NB4 (cell line): ENCODE data around the gene DMRTA1.
"Not testable (repeated sequence)": the region's sequence is repeated elsewhere in the genome, so short reads cannot be mapped to it uniquely, and the experiment has no call there.

Experiments
- DNase-seq: peaks from one replicate; pipeline ENCODE4 v3.0.0; 2010; ENCODE audit warnings: low read depth
- H3K4me3 ChIP-seq: one replicate; pipeline ENCODE4 v1.5.1; 2011; ENCODE audit warnings: mild to moderate bottlenecking, low read depth, low read length, moderate library complexity
- MYC ChIP-seq: IDR thresholded peaks from 2 replicates; pipeline ENCODE4 v1.6.1; 2011; ENCODE audit warnings: low read depth, low read length
- POLR2A ChIP-seq: IDR thresholded peaks from 2 replicates; pipeline ENCODE4 v1.6.1; 2011; ENCODE audit warnings: mild to moderate bottlenecking; ENCODE audit not compliant: insufficient read length; ENCODE audit errors: extremely low read depth
- TF ChIP-seq, protein P1 (sequence below): IDR thresholded peaks from 2 replicates; pipeline ENCODE4 v1.6.1; 2011; ENCODE audit warnings: low read depth, low read length
- TF ChIP-seq, protein P2 (sequence below): IDR thresholded peaks from one replicate; pipeline ENCODE4 v1.5.1; 2012; ENCODE audit warnings: low read depth, low read length

DMRTA1 gene

DNA sequence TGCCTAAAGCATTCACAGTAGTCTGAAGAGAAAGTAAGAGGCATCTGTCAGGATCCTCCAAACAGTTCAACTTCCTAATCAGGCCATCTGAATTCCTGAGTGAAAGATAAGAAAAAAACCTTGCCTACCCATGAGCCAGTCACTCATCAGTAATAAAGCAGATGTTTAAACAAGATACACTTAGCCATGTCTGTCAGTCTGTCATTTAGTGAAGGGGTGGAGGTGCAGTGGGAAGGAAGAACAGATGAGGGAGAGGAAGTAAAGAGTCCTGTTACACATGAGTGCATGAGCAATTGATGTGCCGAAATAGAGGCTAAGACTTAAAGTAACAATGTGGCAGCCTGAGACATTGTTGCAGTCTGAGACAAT is 29.9 kb upstream of the DMRTA1 start:
- DNase-seq = no peak
- TF ChIP-seq POLR2A (no peak), MYC (no peak)
- TF ChIP-seq, protein P1, sequence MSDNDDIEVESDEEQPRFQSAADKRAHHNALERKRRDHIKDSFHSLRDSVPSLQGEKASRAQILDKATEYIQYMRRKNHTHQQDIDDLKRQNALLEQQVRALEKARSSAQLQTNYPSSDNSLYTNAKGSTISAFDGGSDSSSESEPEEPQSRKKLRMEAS = no peak
- TF ChIP-seq, protein P2, sequence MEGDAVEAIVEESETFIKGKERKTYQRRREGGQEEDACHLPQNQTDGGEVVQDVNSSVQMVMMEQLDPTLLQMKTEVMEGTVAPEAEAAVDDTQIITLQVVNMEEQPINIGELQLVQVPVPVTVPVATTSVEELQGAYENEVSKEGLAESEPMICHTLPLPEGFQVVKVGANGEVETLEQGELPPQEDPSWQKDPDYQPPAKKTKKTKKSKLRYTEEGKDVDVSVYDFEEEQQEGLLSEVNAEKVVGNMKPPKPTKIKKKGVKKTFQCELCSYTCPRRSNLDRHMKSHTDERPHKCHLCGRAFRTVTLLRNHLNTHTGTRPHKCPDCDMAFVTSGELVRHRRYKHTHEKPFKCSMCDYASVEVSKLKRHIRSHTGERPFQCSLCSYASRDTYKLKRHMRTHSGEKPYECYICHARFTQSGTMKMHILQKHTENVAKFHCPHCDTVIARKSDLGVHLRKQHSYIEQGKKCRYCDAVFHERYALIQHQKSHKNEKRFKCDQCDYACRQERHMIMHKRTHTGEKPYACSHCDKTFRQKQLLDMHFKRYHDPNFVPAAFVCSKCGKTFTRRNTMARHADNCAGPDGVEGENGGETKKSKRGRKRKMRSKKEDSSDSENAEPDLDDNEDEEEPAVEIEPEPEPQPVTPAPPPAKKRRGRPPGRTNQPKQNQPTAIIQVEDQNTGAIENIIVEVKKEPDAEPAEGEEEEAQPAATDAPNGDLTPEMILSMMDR = no peak
- H3K4me3 ChIP-seq = no peak overlapping the region

DNA sequence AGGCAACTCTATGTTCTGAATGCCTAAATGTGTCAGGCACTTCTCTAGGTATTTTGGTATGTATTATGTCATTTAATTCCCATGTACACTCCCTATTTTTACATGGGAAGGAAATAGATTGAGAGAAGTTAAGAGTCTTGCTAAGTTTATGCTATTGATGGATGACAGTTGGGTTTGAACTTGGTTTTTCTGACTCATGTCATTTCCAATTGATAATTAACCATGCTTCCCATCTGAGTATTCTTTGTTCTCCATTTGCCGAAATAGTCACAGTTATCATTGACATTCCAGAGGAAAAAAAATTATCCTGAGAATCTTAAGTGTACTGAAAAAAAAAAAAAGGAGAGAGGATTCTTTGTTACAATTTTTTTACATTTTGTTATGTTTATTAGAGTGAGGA is 23.1 kb upstream of the DMRTA1 start:
- DNase-seq = no peak
- H3K4me3 ChIP-seq = no peak overlapping the region
- no peak for TF ChIP-seq MYC

DNA sequence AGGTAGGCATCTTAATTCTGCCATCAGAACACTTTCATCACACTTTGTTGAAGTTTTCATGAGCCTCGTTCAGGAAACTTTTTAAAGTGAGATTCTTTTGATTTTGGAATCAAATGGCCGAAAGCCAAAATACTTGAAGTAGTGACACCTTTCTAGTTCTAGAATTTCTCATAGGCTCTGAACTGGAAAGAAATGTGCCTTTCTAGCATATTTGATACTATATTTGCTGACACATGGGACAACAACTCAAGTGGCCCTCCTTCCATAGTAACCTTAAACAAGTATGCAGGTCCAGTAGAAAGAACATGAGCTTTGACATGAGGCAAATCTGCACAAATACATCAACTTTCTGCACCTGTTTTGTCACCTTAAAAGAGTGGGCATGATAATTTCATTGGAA is 22.0 kb upstream of the DMRTA1 start:
- no peak for DNase-seq

DNA sequence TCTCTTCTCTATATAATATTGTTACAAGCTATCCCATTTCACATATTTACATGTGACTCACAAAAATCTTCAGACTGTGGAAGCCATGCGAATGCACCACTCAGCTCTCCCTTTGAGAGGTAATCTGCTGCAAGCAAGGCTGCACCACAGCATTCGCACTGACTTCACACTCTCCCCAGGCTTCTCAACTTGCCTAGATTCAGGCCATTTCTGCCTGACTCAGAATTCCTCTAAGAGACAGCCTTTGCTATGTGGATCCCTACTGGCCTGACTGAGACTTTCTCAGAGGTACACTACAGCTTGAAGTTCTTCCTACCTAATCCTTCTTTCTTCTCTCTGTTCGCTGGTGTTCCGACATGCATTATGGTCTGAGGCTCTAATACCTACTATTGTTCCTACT is 21.1 kb upstream of the DMRTA1 start:
- TF ChIP-seq MYC (no peak), POLR2A (no peak)
- TF ChIP-seq, protein P2 = no peak
- TF ChIP-seq, protein P1 = no peak
- no peak for DNase-seq
- H3K4me3 ChIP-seq = no peak overlapping the region

More for the DNA sequence above, 22.0 kb upstream of the DMRTA1 start:
- H3K4me3 ChIP-seq = no peak overlapping the region
- no peak for TF ChIP-seq POLR2A

DNA sequence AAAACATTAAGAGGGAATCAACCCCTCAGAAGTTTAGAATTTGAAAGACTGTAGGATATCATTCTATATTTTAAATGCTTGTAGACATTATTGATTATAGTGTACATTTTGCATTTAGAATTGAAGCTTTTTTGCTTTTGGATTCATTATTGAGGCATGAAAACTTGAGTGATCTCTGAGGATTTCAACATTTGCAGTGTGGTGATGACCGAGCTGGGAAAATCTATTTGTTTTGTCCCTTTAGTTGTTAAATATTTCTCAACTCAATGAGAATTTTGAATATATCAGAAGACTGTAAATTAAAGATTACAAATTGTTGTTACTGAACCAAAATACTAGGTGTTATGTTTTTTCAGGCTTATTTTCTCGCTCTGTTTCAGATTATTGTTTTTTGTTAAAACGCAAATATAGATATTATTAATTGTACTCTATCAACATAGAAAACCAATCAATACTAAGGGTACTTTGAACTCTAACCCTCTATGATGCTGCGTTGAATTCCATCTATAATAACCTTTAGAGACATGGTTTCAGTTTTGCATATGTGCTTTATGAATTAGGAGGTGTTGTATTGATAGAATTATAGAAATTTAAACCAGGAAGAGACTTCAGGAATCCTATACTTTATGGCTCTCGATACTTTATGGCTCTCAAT is 19.3 kb upstream of the DMRTA1 start:
- DNase-seq = no peak
- TF ChIP-seq POLR2A = no peak
- TF ChIP-seq, protein P1 = no peak
- TF ChIP-seq MYC = no peak
- TF ChIP-seq, protein P2 = no peak
- H3K4me3 ChIP-seq = no peak overlapping the region

DNA sequence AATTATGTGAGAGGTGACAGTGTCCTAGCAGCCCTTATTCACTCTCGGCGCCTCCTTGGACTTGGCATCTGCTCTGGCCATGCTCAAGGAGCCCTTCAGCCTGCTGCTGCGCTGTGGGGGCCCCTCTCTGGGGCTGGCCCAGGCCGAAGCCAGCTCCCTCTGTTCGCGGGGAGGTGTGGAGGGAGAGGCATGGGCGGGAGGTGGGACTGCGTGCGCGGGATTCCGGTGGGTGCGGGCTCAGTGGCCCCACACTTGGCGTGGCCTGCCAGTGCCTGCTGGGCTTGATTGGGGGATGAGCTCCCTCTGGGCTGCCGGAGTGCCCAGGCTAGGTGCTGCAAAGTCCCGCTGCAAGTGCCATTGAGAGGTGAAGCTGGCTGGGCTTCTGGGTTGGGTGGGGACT is 12.9 kb upstream of the DMRTA1 start:
- TF ChIP-seq MYC = no peak
- TF ChIP-seq, protein P2 = no peak
- TF ChIP-seq POLR2A = no peak
- TF ChIP-seq, protein P1 = no peak
- DNase-seq = no peak
- no peak overlapping the region for H3K4me3 ChIP-seq

DNA sequence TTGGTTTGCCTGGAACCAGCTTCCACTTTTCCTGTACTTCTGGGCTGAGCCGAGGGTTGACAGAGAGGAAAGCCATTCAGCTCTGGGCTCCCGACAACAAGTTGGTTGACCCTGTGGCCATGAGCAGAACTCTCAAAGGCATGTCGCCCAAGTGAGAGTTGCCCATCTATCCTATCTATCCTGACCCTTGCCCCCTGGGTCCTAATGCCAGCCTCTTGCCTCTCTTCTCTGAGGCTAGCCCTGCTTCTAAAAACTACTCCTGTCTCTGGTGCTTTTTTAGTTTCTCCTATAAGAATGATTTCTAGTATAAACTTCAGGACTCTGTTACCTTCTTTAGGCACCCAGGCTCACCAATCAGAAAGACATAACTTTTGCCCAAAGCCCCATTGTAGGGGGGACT is 11.4 kb upstream of the DMRTA1 start:
- H3K4me3 ChIP-seq, DNase-seq: not testable (repeated sequence)

DNA sequence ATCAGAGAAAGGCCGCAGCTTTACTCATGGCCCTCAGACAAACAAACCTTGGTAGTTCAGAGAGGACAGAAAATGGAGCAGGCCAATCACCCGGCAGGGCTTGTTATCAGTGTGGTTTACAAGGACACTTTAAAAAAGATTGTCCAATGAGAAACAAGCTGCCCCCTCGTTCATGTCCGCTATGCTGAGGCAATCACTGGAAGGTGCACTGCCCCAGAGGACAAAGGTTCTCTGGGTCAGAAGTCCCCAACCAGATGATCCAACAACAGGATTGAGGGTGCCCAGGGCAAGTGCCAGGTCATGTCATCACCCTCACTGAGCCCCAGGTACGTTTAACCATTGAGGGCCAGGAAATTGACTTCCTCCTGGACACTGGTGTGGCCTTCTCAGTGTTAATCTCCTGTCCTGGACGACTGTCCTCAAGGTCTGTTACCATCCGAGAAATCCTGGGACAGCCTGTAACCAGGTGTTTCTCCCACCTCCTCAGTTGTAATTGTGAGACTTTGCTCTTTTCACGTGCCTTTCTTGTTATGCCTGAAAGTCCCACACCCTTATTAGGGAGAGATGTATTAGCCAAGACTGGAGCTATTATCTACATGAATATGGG is 9.1 kb upstream of the DMRTA1 start:
- not testable (repeated sequence) for H3K4me3 ChIP-seq, DNase-seq
